Sciatic nerve (tissue), 2 donors: Measurements from ENCODE around the gene NRCAM. TPM values are rescaled to one million over a fixed set of nuclear protein-coding genes. Genes with fewer than 3 reads are reported as not detected.

Source experiments
- ATAC-seq: fragments of 200-7000 bp; cut with Tn5 transposase; one replicate; pipeline ENCODE4 v1.9.1; 2020; ENCODE audit warnings: mild to moderate bottlenecking, moderate library complexity
- DNase-seq: peaks from one replicate; pipeline ENCODE4 v3.0.0-alpha.2; 2020; ENCODE audit warnings: low spot score
- intact Hi-C: fragments of 100-400 bp; cut with DNase I; formaldehyde crosslinking; loops from one replicate; pipeline ENCODE4 v1.14.2; 2022
- total RNA-seq: library from RNA; stranded (reverse); fragmentation: NEBNext Ultra II Directional; extraction: Animal tissue kit (Norgen Biotek cat#: 25700); gene quantifications from one replicate; pipeline ENCODE4 v1.2.1, GENCODE V29; 2021
- donor health status: DM: no; HTN: no; CAD: no.
- donor health status: DM: no; HTN: no; CAD: no.

The NRCAM gene
- total RNA-seq, 1 donor from 2014 or later = 17.4 TPM

DNA sequence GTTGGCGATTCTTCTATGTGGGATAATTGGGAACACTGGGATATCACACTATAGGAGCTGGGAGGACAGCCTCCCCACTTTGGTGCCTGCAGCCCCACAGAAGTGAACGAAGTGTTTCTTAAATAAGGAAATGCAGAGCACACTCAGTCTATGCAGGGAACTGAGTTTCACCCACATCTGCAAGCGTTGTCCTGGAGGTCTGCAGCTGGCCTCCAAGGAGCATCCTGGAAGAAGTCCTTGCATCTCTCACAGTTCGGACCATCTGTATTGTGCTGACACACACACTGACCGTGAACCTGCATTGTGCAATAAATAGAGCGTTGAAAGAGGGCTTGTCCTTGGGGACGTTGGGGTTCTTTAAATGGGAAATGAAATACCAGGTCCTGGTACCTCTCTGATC, 351.9 kb downstream of the NRCAM start:
- ATAC-seq (peak; percentile 92), DNase-seq (no peak)
- intact Hi-C loops = no loop called here

DNA sequence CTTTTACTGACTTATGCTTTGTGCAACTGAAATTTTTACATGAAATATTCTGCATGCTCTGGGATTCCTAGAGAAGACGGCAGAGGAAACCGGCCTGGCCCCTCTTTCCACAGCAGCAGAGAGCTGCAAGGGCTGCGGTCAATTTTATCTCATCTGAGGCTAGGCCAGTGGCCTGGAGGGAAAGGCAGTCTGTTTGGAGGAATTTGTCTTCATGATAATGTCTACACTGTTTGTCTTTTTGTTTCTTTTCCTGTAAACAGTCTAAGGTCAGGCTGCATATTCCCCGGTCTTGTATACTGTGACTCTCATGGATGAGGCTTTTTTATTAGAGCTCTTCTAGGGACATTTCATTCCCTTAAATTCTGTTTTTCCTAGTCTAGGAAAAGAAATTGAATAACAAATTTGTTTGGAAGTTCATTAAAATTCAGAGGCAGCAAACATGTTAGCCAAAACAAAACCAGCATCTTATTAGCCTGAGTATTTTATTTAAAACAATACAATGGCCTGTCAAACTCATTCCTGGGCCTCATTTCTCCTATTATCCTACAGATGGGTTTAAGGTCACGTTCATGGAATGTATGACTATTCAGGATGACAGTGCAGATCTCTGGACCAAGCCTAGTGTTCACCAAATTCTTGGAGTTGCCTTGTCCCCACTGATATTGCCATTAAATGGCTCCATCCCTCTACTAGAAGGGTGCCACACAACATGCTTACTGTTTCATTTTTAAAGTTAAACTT, 352.5 kb downstream of the NRCAM start:
- peak; percentile 4 for ATAC-seq
- no peak for DNase-seq
- intact Hi-C loops = no loop called here

DNA sequence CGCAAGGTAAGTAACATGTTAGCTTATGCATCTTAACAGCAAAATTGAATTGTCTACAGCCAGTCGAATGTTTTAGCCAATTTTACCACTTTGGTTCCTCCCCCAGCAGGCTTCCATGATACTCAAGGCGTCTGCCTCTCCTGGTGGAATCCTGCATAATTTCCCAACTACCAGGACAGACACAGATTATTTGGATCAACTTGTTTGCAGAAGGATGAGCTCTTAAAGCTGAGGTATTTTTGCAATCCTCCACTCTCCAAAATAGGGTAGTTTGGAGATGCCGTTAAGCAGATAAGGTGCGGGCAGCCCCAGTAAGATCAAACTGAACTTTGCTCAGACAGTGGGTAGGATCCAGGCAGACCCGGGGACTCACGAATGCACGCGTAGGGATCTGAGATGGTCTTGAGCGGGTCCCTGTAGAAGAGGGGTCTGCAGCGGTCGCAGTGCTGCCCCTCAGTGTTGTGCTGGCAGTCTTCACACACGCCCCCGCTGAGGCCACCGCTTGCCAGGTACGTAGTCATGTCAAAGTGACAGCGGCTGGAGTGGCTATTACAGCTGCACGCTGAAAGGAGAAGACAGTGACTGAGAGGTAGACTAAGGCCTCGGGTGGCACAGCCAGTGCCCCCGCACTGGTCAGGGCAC, 353.4 kb downstream of the NRCAM start:
- no peak for DNase-seq

GRCh38 chr7:108101759-108102158, 354.5 kb downstream of the NRCAM start:
- intact Hi-C loops = no loop called here
- no peak for DNase-seq
- ATAC-seq = no peak

More for the DNA sequence above, 353.4 kb downstream of the NRCAM start:
- ATAC-seq = no peak
- intact Hi-C loops = no loop called here

DNA sequence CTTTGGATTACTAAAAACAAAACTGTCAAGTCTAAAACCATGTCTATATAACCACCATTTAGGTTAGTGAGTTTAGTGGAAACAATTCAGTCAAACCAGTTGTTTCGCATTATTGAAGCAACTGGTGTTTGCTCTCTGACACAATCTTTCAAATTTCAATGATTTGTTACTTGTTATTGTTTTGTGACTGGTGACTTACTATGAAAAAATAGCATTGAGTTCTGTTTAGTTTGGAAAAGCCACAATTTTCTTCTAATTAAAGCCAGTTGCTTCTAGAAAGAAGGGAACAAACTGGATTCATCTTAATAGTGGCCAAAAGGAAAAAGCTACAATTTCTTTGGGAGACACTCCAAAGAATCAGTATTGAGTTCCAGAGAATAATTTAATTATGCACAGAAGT, 356.5 kb downstream of the NRCAM start:
- DNase-seq = no peak
- peak; percentile 45 for ATAC-seq
- intact Hi-C loops = no loop called here

DNA sequence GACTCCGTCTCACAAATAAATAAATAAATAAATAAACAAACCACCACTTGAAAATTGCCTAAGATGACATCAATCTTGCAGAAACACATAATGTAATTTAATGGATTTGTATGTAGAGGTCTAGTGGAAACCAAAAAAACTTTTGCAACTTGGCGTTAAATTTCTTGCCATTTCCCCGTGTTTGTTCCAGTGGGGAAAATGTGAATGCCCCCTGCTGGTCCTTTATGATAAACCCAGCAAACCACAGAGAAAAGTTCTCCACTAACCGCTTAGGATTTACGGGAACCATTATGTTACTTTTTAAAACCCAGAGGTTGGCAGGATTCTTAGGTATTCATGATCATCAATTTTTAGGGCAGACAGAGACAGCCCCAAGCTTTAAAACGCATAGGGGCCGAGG, 358.5 kb downstream of the NRCAM start:
- intact Hi-C loops = no loop called here
- no peak for DNase-seq
- no peak for ATAC-seq

Other genes starting within 250 kb of the NRCAM start
- 34.3 TPM for gene PNPLA8, start 69.7 kb upstream of the NRCAM start, total RNA-seq
- 30.8 TPM for gene THAP5, start 113.3 kb upstream of the NRCAM start, total RNA-seq
- 20.8 TPM for gene DNAJB9, start 113.4 kb upstream of the NRCAM start, total RNA-seq